Lung microvascular endothelial cell (primary cell): ENCODE results near the gene USO1. TPM values are rescaled to one million over a fixed set of nuclear protein-coding genes. Genes with fewer than 3 reads are reported as not detected.

Experiments used
- DNase-seq, 2 donors: peaks; one replicate each; pipeline versions ENCODE4 v3.0.0 to v3.0.0-alpha.2; 2010; ENCODE audit warnings: low read depth in 2 of 2
- total RNA-seq: library from RNA; depleted of rRNA; stranded (reverse); fragments of >200 nt; gene quantifications from 2 replicates; pipeline ENCODE4 v1.2.1, GENCODE V29; 2014

USO1 gene
- total RNA-seq, 1 donor from 2014 or later: 76.6 TPM

- no peak for DNase-seq
Measured at GRCh38 chr4:75841641-75842520, 117.5 kb downstream of the USO1 start.

- no peak for DNase-seq
Measured at GRCh38 chr4:75843596-75843995, 119.2 kb downstream of the USO1 start.

- peak in 1 of 2 donors; percentile 7 for DNase-seq
Measured at GRCh38 chr4:75844151-75844662, 119.8 kb downstream of the USO1 start.

- no peak for DNase-seq
Measured at GRCh38 chr4:75845992-75846391, 121.6 kb downstream of the USO1 start.

- DNase-seq: peak; percentile 84 to 88
Measured at GRCh38 chr4:75848171-75848760, 123.9 kb downstream of the USO1 start.

GRCh38 chr4:75848891-75849290, 124.5 kb downstream of the USO1 start:
- peak in 1 of 2 donors; percentile 32 for DNase-seq

GRCh38 chr4:75849461-75849860, 125.1 kb downstream of the USO1 start:
- peak in 1 of 2 donors; percentile 19 for DNase-seq

GRCh38 chr4:75858721-75859120, 134.3 kb downstream of the USO1 start:
- DNase-seq: no peak

GRCh38 chr4:75860606-75861005, 136.2 kb downstream of the USO1 start:
- no peak for DNase-seq

Other genes with a start within 250 kb of the USO1 start
- gene RCHY1, start 210.2 kb upstream of the USO1 start, total RNA-seq: 30.7 and 41.1 TPM in 2 replicates
- gene THAP6, start 210.1 kb upstream of the USO1 start, total RNA-seq: 3.3 and 5.6 TPM in 2 replicates
- not detected in 2 replicates for gene ODAPH, start 168.5 kb upstream of the USO1 start, total RNA-seq
- gene CDKL2, start 94.0 kb upstream of the USO1 start, total RNA-seq: under 0.01 TPM in 2 replicates
- gene G3BP2, start 51.2 kb upstream of the USO1 start, total RNA-seq: 139 and 168 TPM in 2 replicates
- under 0.01 TPM in 1 of 2 replicates, not detected in the other for gene PPEF2, start 177.9 kb downstream of the USO1 start, total RNA-seq
- gene NAAA, start 216.4 kb downstream of the USO1 start, total RNA-seq: 17.0 and 28.6 TPM in 2 replicates